GM18858 (cell line): ENCODE results near the gene SRSF2.
"Not testable (repeated sequence)": the region's sequence is repeated elsewhere in the genome, so short reads cannot be mapped to it uniquely, and the experiment has no call there.

Source experiments
- ATAC-seq: cut with Tn5 transposase; IDR thresholded peaks from one replicate; pipeline ENCODE4 v1.9.1; 2021; ENCODE audit not compliant: unreplicated experiment

Gene SRSF2

DNA sequence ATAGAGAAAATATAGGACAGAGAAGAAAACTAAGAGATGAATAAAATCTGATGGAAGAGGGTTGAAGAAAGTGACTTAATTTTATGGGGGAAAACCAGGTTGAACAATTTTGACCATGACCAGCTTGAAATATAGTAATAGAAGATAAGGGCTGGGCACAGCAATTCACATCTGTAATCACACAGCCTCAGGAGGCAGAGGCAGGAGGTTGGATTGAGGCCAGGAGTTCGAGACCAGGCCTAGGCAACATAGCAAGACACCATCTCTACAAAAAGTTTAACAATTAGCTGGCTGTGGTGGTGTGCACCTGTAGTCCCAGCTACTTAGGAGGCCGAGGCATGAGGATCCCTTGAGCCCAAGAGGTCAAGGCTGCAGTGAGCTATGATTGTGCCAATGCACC, 35.1 kb downstream of the SRSF2 start:
- ATAC-seq, result no peak

DNA sequence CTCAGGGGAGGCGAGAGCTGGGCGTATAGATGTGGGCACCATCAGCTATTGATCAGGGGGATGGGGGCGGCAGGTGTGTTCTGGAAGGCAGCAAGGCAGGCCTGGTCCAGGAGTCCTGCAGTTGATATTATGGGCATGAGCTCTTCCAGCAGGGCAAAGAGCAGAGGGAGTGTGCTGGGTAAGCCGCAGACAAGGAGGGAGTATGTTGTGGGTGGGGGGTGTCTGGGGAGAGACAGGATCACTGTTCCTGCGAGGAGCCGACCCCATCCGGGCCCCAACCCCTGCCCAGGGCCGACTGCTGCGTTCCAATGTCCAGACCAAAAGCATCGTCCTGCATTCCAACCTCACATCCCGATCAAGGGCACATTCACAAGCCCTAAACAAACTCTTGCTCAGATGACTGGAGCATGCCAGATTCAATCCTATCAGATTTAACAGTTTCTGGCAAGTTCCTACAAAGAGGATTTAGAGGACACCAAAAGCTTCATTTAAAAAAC, 35.6 kb downstream of the SRSF2 start:
- ATAC-seq, result no peak

DNA sequence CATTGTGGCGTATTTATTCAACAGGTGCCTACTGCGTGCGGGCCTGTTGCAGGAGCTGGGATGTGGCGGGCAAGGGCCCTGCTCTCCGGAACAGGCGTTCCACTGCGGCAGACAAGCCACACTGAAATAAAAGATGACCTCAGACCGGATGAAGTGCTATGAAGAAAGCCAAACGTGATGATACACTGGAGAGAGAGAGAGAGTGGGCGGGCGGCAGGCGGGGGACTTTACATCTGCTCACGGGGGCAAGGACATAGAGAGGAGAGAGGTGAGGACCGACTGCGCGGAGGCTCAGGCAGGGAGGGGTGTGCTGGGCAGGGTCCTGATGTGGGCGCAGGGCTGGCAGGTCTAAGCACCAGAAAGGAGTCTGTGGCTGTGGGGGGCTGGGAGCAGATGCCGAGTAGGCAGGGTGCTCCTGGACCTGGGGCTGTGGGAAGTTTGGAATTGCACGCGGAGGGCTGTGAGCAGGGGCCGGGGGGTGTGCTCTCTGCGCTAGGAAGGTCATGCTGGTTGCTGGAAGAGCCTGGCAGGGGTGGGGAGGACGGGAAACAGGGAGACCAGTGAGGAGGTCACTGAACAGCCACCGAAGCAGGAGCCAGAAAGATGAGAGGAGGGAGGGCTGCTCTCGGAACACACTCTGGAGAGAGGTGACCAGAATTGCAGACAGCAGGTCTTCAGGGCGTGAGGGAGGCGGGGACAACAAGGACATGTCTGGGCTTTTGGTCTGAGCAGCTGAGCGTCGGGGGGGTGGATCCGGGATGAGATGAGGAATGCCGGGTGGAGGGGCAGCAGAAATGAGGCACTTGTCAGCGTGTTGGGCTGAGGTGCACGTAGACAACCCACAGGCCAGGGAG, 36.3 kb downstream of the SRSF2 start:
- ATAC-seq, result no peak

DNA sequence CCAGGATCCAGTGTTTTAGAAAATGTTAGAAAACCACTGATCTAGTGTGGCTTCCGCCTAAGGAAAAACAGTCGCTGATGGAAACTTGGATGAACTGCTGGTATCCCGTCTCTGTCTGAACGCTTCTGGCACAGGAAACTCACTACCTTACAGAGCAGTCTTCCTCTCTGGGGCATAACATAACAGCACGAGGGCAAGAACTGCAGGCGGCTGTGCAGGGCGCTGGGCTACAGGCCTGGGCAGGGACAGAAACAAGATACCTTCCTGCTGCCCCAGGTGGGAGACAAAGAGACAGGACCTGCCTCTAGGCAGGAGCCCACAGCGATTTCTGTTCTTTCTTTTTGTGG, 36.9 kb downstream of the SRSF2 start:
- ATAC-seq, result no peak

DNA sequence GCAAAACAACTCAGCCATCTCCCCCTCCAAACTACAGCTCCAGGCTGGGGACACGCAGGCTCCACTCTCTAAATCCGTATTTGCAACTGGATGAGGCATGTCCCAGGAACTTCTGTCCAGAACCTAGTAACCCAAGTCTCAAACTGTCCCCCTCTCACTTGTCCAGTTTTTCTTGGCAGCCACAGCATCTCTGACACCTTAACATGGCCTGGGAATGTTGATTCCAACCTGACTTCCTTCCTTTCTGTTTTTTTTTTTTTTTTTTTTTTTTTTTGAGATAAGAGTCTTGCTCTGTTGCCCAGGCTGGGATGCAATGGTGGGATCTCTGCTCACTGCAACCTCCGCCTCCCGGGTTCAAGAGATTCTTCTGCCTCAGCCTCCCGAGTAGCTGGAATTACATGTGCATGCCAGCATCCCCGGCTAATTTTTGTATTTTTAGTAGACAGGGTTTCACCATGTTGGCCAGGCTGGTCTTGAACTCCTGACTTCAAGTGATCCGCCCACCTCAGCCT, 38.6 kb downstream of the SRSF2 start:
- ATAC-seq, result not testable (repeated sequence)

DNA sequence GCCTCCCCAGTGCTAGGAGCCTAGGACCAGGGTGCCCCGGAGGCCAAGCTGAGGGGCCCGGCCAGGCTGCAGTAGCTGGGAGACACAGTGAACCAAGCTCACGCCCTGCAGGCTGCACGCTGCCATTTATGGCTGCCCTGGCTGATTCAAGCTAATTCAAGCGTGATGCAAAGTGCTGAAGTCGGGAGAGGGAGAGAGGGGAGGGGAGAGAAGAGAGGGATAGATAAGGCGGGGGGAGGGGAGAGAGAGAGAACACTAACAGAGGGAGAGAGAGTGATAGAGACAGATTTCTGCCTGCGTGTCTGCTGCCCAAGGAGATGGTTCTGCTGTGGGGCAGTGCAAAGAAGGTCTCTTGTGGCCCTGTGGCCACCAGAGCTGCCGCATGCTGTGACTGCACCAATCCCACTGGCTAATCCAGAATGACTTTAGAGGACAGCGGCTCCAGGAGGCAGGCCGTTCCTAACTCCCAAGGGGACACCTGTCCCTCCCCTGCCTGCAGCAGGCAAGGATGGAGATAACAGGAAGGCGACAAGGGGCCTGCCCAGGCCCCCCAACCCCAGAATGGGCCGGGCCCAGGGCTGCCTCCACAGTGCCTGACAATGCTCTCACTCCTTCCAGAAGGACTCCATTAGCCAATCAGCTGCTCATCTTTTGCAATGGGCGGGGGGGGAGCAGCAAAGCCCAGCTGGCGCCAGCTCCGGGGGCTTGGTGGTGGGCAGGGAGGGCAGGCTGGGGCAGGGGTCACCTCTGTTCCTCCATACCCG, 39.2 kb downstream of the SRSF2 start:
- ATAC-seq, result no peak

DNA sequence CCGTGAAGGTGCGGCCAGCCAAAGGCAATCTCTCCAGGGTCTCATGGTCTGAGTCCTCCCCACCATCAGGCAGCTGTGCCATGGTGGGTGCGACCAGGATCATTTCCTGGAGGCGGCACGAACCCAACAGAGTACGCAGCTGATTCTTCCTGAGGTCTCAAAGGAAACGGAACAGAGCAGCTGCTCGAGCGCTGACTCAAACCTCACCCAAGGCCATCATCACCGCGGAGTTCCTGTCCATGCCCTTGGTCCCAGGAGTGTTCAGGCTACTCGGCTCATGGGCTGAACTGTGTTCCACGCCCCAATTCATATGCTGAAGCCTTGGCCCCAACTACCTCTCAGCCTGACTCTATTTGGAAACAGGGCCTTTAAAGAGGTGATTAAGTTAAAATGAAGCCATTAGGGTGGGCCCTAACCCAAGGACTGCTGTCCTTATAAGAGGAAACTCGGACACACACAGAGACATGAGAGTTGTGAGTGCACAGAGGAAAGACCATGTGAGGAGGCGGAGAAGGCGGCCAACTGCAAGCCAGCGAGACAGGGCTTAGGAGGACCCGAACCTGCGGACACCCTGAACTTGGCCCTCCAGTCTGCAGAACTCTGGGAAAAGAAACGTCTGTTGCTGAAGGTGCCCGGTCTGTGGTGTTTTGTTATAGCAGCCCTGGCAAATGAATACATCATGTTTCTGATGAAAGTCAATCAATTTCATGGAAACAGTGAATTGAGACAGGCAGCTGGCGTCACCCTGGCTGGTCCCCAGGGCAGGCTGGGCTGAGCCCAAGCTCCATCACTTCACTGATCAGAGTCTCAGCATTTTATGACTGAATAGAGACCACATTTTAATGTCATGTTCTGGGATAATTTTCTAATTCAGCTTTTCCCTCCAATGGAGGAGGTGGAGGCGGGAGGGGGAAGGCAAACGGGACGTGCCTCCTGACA, 40.1 kb downstream of the SRSF2 start:
- no peak for ATAC-seq

DNA sequence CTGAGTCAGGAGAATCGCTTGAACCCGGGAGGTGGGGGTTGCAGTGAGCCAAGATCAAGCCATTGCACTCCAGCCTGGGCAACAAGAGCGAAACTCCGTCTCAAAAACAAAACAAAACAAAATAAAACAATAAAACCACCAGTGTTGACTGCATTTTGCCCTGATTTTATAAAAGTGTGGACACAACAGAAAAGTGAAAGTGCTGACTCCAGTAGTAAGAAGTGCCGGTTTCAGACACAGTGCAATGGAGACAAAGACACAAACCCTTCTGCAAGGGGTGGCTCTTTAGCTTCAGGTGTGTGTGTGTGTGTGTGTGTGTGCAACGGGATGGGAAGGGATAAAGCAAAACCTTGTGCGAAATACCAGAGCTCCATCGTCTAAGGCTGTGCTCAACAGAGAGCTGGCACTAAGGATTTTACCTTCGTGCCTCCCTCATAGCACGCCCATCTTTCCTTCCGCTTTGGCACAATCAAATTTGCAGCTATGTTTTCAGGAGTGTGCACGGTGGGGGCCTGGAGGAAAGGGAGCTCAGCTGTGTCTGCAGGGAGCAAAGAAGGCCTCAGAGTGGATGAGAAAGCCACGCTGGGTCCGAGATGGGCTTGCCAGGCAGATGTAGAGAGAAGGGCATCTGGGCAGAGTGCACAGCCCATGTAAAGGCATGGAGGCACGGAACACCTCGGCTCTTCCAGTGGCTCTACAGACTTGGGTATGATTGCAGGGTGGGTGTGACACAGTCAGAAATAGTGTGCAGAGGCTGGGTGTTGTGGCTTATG, 41.9 kb downstream of the SRSF2 start:
- ATAC-seq, result no peak

DNA sequence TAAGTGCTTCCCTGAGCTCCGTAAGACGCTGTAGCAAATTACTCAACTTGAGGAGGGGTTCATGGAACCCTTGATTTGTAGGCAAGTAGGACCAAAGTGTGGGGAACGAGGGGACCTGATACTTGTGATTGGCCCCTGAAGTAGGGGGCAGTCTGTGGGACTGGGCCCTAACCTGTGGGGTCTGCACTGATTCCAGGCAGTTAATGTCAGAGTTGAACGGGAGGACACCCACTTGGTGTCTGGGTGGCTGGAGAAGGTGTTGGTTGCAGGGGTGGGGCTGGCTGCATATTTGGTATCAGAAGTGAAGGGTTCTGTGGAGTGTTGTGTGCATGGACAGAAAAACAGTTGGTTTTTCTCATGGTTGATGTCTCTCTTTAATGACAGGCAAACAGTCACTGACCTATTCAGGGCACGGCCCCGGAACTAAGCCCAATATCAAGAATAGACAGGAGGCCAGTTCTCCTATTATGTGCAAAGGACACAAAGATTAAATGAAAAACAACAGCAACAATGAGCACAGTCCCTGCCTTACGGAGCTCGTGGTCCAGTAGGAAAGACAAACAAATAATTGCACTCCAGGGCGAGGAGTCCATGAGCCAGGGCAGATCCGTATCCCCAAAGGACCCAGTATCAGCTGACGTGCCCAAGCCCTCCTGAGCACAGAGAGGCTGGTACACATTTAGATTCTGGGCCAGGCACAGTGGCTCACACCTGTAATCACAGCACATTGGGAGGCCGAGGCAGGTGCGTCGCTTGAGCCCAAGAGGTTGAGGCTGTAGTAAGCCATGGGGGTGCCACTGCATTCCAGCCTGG, 45.5 kb downstream of the SRSF2 start:
- no peak for ATAC-seq

DNA sequence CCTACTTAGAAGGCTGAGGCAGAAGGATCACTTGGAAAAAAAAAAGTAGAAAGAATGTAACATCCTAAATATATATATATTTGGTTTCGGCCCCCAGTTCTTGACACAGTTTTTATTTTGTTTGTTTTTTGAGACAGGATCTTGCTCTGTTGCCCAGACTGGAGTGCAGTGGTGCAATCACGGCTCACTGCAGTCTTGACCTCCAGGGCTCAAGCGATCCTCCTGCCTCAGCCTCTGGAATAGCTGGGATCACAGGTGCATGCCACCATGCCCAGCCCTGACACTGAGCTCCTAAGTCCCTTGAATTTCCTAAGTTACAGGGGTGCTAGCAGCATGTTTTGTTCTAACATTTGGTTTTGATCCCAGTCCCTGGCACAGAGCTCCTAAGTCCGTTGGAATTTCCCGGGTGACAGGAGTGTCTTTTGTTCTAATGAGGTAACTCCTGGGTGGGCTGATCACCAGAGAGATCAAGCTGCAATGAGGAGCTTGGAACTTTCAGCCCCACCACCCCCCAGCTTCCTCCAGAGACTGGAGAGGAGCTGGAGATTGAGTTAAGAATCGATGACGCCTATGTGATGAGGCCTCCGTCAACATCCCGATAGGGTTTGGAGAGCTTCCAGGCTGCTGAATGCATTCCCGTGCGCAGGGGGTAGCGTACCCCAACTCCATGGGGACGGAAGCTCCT, 46.4 kb downstream of the SRSF2 start:
- ATAC-seq, result no peak

DNA sequence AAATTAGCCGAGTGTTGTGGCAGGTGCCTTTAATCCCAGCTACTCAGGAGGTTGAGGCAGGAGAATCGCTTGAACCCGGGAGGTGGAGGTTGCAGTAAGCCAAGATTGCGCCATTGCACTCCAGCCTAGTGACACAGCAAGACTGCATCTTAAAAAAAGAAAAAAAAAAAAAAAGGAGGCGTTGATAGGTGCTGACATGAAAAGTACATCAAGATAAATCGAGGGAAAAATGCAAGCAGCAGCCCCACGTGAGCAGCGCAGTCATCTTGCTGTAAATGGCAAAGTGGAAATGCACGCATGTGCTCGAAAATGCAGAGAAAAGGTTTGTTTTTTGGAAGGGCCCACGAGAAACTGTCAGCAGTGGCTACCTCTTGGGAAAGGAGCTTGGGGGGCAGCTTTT, 47.3 kb downstream of the SRSF2 start:
- no peak for ATAC-seq

DNA sequence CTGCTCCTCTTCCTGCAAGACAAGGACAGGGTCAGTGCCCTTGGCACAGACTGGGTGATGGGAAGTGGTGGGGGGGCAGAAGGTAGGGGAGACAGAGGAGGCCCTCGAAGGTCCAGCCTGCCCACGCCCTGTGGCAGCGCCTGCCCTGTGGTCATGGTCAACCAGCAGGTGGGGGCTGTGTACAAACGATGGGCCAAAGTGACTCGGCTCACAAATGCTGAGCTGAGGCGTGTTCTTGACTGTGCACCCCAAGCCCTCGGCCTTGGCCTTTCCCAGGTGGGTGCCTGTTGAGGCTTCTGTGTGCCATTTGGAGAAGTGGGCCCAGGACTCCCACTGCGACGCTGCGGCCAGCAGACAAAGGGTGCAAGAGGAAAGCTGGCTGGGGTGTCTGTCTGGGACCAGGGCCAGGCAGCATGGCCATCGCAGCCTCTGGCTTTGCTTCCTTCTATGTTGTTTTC, 48.9 kb downstream of the SRSF2 start:
- ATAC-seq, result no peak

DNA sequence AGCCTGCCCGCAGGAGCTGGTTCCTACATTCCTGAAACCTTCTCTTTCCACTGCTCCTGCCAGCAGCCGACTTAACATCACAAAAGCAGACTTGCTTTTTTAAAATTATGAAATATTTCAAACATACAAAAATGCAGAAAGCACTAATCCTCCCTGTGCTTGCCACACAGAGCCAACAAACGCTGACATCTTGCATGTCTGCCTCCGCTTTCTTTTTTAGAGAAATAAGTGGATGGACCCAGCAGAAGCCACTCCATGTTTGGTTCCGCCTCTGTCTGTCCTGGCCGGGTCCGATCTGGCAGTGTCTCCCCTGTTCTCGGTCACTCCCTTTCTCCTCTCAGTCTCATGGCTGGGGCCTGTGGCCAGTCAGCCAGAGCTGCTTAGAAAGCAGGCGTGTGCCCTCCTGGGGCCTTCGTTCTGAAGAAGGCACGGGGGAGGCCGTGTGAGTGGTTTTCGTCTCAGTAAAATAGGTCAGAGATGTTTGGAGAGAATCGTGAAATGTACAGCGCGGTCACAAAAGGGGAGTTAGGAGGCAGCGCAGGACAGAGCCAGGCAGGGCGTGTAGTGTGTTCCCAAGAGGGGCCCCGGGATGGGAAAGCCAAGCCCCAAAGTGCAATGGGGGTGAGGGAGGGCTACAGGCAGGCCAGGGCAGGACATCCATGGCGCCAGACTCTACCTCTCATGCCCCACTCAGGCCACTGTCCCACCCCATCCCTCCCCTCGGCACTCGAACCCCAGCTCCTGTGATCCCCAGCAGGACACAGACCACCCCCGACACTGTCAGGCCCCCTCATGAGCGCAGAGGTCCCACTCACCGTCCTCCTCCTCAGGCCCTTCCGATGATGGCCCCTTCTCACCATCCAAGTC, 49.6 kb downstream of the SRSF2 start:
- no peak for ATAC-seq

DNA sequence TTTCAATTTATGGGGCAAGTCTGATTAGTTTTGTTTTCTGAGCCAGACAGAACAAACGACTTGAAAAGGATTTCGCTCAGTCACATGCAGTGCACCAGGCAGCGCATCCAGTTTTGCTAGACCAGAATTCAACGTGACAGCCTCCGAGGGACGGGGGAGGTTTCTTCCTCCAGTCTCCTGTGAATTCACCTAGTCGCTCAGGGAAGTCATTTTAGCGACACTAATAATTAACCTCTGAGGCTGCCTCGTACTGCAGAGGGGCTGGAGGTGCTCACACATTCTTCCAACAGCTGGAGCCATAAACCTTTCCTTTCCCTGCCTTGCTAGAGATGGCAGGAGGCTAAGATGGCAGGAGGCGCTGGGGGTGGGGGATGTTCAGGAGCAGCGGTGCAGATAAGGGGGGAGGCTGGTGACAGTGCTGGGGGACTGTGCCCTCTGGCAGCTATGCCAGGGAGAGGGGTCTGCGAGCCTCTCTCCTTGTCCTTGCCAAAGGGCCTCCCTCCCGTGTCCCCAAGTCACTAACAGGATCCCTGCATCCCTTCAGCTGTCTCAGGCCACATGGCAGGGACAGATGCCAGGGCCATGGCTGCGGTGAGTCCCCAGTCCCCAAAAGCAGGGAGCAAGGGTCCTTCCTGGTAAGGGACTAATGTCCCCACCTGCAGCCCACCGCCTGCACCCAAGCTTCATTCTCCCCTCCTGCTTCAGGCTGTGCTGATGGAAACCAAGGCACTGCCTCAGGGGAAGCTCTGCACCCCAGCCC, 50.4 kb downstream of the SRSF2 start:
- no peak for ATAC-seq

DNA sequence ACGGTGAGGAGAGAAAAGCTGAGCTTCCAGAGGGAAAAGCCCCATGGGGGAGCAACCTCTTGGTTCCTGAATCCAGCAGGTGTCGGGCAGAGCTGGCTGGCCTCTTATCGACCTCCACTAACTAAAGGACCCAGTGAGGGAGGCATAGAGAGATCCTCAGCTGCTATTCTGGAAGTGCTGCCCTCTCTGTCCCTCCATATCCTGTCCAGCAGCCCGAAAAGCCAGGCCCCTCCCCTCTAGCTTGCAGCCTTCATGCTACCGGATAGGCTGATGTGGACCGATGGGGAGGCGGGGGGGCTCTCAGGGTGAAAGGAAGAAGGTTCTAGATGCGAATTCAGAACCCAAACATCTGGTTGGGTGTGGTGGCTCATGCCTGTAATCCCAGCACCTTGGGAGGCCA, 51.3 kb downstream of the SRSF2 start:
- ATAC-seq, result no peak

DNA sequence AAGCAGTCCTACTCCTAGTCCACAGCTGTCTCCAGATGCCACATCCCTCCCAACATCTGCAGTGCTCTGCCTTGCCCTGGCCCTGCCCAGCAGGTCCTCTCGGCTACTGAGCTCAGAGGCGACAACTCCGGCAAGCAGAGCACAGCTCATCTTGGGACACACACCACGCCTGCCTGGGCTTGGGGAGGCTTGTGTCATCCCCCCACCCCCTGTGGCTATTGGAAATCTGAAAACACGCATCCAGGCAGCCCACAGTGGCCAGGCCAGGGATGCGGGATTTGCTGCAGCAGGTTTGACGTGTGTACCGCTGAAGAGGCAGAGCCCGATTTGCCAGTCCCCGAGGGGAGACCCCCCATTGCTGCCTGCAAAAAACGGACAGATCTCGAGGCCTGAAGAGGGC, 51.8 kb downstream of the SRSF2 start:
- no peak for ATAC-seq

DNA sequence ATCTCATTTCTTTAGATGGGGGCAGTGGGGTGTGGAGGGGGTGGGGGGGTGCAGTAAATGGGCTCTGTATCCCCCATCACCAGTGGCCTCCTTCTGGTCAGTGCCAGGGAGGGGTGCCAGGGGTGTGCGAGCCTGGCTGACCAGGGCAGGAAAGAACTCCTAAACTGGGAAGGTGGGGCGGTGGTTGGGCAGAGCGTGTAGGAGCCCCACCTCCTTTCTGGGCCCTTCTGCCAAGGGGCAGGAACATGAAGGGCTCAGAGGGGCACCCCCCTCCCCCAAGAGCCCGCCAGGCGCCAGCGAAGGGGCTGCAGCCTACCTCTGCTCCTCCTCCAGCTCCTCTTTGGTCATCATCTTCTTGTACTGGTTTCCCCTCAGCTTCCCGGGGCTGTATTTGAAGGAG, 52.4 kb downstream of the SRSF2 start:
- no peak for ATAC-seq
